Trophoblast cell (in vitro differentiated cells and primary cell): ENCODE measurements around the gene GTPBP1.

Experiments used
- DNase-seq, 2 donors: peaks; one replicate each; pipeline ENCODE4 v3.0.0-alpha.2; 2016
- H2AFZ ChIP-seq: 2 replicates; pipeline ENCODE4 v1.6.1; 2013; ENCODE audit warnings: low read length, moderate library complexity, mild to moderate bottlenecking; ENCODE audit not compliant: insufficient read depth, poor library complexity
- H2AK5ac ChIP-seq: 2 replicates; pipeline ENCODE4 v1.6.1; 2013; ENCODE audit warnings: mild to moderate bottlenecking, low read length
- H2BK120ac ChIP-seq: 2 replicates; pipeline ENCODE4 v1.6.1; 2013; ENCODE audit warnings: low read length, mild to moderate bottlenecking, moderate library complexity; ENCODE audit not compliant: insufficient read depth, poor library complexity
- H2BK12ac ChIP-seq: 2 replicates; pipeline ENCODE4 v1.6.1; 2013; ENCODE audit warnings: mild to moderate bottlenecking, low read length, moderate library complexity
- H2BK5ac ChIP-seq: 2 replicates; pipeline ENCODE4 v1.6.1; 2013; ENCODE audit warnings: low read length, low read depth, moderate library complexity, mild to moderate bottlenecking; ENCODE audit not compliant: poor library complexity
- H3K14ac ChIP-seq: 2 replicates; pipeline ENCODE4 v1.6.1; 2013; ENCODE audit warnings: mild to moderate bottlenecking, low read length
- H3K18ac ChIP-seq: 2 replicates; pipeline ENCODE4 v1.6.1; 2013; ENCODE audit warnings: mild to moderate bottlenecking, low read length
- H3K23ac ChIP-seq: 2 replicates; pipeline ENCODE4 v1.6.1; 2013; ENCODE audit warnings: low read length
- H3K27ac ChIP-seq: 2 replicates; pipeline ENCODE4 v1.5.1; 2013; ENCODE audit warnings: low read depth, mild to moderate bottlenecking, inconsistent platforms, low read length, moderate library complexity
- H3K27me3 ChIP-seq: 2 replicates; pipeline ENCODE4 v1.6.1; 2013; ENCODE audit warnings: inconsistent platforms, mild to moderate bottlenecking, low read length, moderate library complexity; ENCODE audit not compliant: insufficient read depth
- H3K36me3 ChIP-seq, 2 experiments: 1 replicate in 1 of 2; 2 replicates in 1 of 2; pipeline ENCODE4 v1.6.1; 2013; ENCODE audit warnings: low read length in 2 of 2, mild to moderate bottlenecking in 2 of 2, moderate library complexity in 1 of 2; ENCODE audit not compliant: insufficient read depth in 2 of 2, control insufficient read depth in 1 of 2
- H3K4ac ChIP-seq: 2 replicates; pipeline ENCODE4 v1.6.1; 2013; ENCODE audit warnings: low read depth, mild to moderate bottlenecking, low read length, moderate library complexity
- H3K4me1 ChIP-seq, 2 experiments: 1 replicate in 1 of 2; 2 replicates in 1 of 2; pipeline ENCODE4 v1.6.1; 2013; ENCODE audit warnings: low read length in 2 of 2, mild to moderate bottlenecking in 2 of 2, moderate library complexity in 1 of 2; ENCODE audit not compliant: insufficient read depth in 2 of 2, control insufficient read depth in 1 of 2
- H3K4me2 ChIP-seq: 2 replicates; pipeline ENCODE4 v1.6.1; 2013; ENCODE audit warnings: inconsistent platforms, mild to moderate bottlenecking, low read length, moderate library complexity
- H3K4me3 ChIP-seq: 2 replicates; pipeline ENCODE4 v1.5.1; 2013; ENCODE audit warnings: mild to moderate bottlenecking, low read depth, low read length, inconsistent platforms
- H3K79me1 ChIP-seq: one replicate; pipeline ENCODE4 v1.6.1; 2013; ENCODE audit warnings: low read length
- H3K79me2 ChIP-seq: 2 replicates; pipeline ENCODE4 v1.6.1; 2013; ENCODE audit warnings: low read length, mild to moderate bottlenecking; ENCODE audit not compliant: control insufficient read depth, insufficient read depth, poor library complexity
- H3K9ac ChIP-seq: 2 replicates; pipeline ENCODE4 v1.6.1; 2013; ENCODE audit warnings: mild to moderate bottlenecking, low read length
- H3K9me3 ChIP-seq: 2 replicates; pipeline ENCODE4 v1.6.1; 2013; ENCODE audit warnings: low read depth, mild to moderate bottlenecking, control low read depth, inconsistent platforms, low read length; ENCODE audit not compliant: insufficient read depth
- H4K12ac ChIP-seq: 2 replicates; pipeline ENCODE4 v1.6.1; 2013; ENCODE audit warnings: low read depth, mild to moderate bottlenecking, low read length, moderate library complexity
- H4K8ac ChIP-seq: 2 replicates; pipeline ENCODE4 v1.6.1; 2013; ENCODE audit warnings: low read depth, mild to moderate bottlenecking, low read length, moderate library complexity
- H4K91ac ChIP-seq: one replicate; pipeline ENCODE4 v1.6.1; 2013; ENCODE audit warnings: low read depth, mild to moderate bottlenecking, low read length, moderate library complexity
- WGBS: extraction: QIAGEN DNeasy Blood & Tissue Kit; methylation state at CpG from one replicate; pipeline ENCODE4 v1.1.7; 2013; ENCODE audit warnings: missing lambda C conversion rate; ENCODE audit not compliant: insufficient read length, insufficient coverage; ENCODE audit errors: extremely low coverage; 5-methylcytosine and 5-hydroxymethylcytosine counted together

GTPBP1 gene

GRCh38 chr22:38706101-38706900, 557 bp downstream of the GTPBP1 start:
- H2BK5ac ChIP-seq: peak overlapping the region; percentile 42
- no peaks in the 10 kb centered on the region for H3K27me3 ChIP-seq
- H3K4me2 ChIP-seq: peak overlapping the region; percentile 98
- H4K8ac ChIP-seq: peak overlapping the region; percentile 49
- H3K79me2 ChIP-seq: peaks cover 7% of the 10 kb centered on the region
- H3K9ac ChIP-seq: peak overlapping the region; percentile 96
- peak overlapping the region; percentile 48 for H3K18ac ChIP-seq
- peak overlapping the region; percentile 47 for H2AFZ ChIP-seq
- peak overlapping the region; percentile 17 for H4K12ac ChIP-seq
- H3K9me3 ChIP-seq: no peaks in the 10 kb centered on the region
- H2AK5ac ChIP-seq: no peak overlapping the region
- H4K91ac ChIP-seq: peak overlapping the region; percentile 59
- peak overlapping the region; percentile 81 for H3K14ac ChIP-seq
- peaks cover 3 to 9% of the 10 kb centered on the region in 2 experiments for H3K4me1 ChIP-seq
- WGBS: no CpG with 5 or more reads among the region's 80 CpGs
- DNase-seq: peak in 1 of 2 donors; percentile 44
- peak overlapping the region; percentile 8 for H2BK120ac ChIP-seq
- H3K36me3 ChIP-seq: no peaks in the 10 kb centered on the region
- peak overlapping the region; percentile 67 for H3K4ac ChIP-seq
- H3K23ac ChIP-seq: peak overlapping the region; percentile 27
- H3K4me3 ChIP-seq: peak overlapping the region; percentile 98
- H2BK12ac ChIP-seq: no peak overlapping the region
- peak overlapping the region; percentile 53 for H3K27ac ChIP-seq
- peaks cover 11% of the 10 kb centered on the region for H3K79me1 ChIP-seq

GRCh38 chr22:38706901-38707195, 1.1 kb downstream of the GTPBP1 start:
- Histone ChIP-seq H3K18ac (no peak overlapping the region), H3K4me1 (peaks cover 3 to 7% of the 10 kb centered on the region in 2 experiments), H3K9ac (peak overlapping the region; percentile 96), H2AFZ (no peak overlapping the region), H3K79me1 (peaks cover 6% of the 10 kb centered on the region), H3K4ac (peak overlapping the region; percentile 67), H2AK5ac (no peak overlapping the region), H3K23ac (peak overlapping the region; percentile 27), H3K4me3 (no peak overlapping the region), H2BK5ac (no peak overlapping the region), H4K91ac (no peak overlapping the region), H3K79me2 (peaks cover 6% of the 10 kb centered on the region), H2BK120ac (no peak overlapping the region), H3K27me3 (no peaks in the 10 kb centered on the region), H3K4me2 (peak overlapping the region; percentile 98), H3K36me3 (no peaks in the 10 kb centered on the region), H3K9me3 (no peaks in the 10 kb centered on the region), H2BK12ac (no peak overlapping the region), H4K12ac (no peak overlapping the region), H3K27ac (no peak overlapping the region), H4K8ac (no peak overlapping the region), H3K14ac (no peak overlapping the region)
- DNase-seq: peak in 1 of 2 donors; percentile 17
- WGBS: no CpG with 5 or more reads among the region's 4 CpGs

GRCh38 chr22:38707346-38707745, 1.6 kb downstream of the GTPBP1 start:
- DNase-seq: peak; percentile 18 to 55
- Histone ChIP-seq H2AFZ (no peak overlapping the region), H3K9ac (no peak overlapping the region), H4K12ac (no peak overlapping the region), H3K27ac (no peak overlapping the region), H4K91ac (no peak overlapping the region), H2AK5ac (no peak overlapping the region), H3K18ac (no peak overlapping the region), H3K79me2 (peaks cover 6% of the 10 kb centered on the region), H3K79me1 (peaks cover 6% of the 10 kb centered on the region), H3K14ac (no peak overlapping the region), H3K4me3 (no peak overlapping the region), H2BK5ac (no peak overlapping the region), H3K4me1 (peaks cover 3 to 11% of the 10 kb centered on the region in 2 experiments), H4K8ac (no peak overlapping the region), H3K9me3 (no peaks in the 10 kb centered on the region), H3K4ac (no peak overlapping the region), H2BK12ac (no peak overlapping the region), H3K23ac (no peak overlapping the region), H3K36me3 (no peaks in the 10 kb centered on the region), H3K27me3 (no peaks in the 10 kb centered on the region), H2BK120ac (no peak overlapping the region), H3K4me2 (peak overlapping the region; percentile 98)
- WGBS: no CpG with 5 or more reads among the region's 2 CpGs

- Histone ChIP-seq H2AFZ (no peak overlapping the region), H2BK120ac (no peak overlapping the region), H3K79me2 (peaks cover 6% of the 10 kb centered on the region), H2BK5ac (no peak overlapping the region), H3K9me3 (no peaks in the 10 kb centered on the region), H3K4me3 (no peak overlapping the region), H4K91ac (no peak overlapping the region), H3K14ac (no peak overlapping the region), H3K4me2 (no peak overlapping the region), H3K27ac (no peak overlapping the region), H2BK12ac (no peak overlapping the region), H3K27me3 (no peaks in the 10 kb centered on the region), H4K8ac (no peak overlapping the region), H3K23ac (no peak overlapping the region), H3K4ac (no peak overlapping the region), H3K9ac (no peak overlapping the region), H3K36me3 (no peaks in the 10 kb centered on the region), H3K4me1 (peaks cover 3 to 13% of the 10 kb centered on the region in 2 experiments), H4K12ac (no peak overlapping the region), H2AK5ac (no peak overlapping the region), H3K18ac (no peak overlapping the region), H3K79me1 (peaks cover 6% of the 10 kb centered on the region)
- WGBS: no CpG with 5 or more reads among the region's 3 CpGs
- no peak for DNase-seq
Measured at GRCh38 chr22:38707984-38708383, 2.2 kb downstream of the GTPBP1 start.
